Activated CD4-positive, CD25-positive, alpha-beta regulatory T cell treated with anti-CD3 and anti-CD28 coated beads, Interleukin-2, amount 50 U/mL, for 72 hours (primary cell): Measurements from ENCODE around the gene MPHOSPH6.
"Not testable (repeated sequence)": the region's sequence is repeated elsewhere in the genome, so short reads cannot be mapped to it uniquely, and the experiment has no call there.

ENCODE experiments used
- DNase-seq: peaks from one replicate; pipeline ENCODE4 v3.0.0; 2021

MPHOSPH6 gene

GRCh38 chr16:82169861-82170845, at the start of gene MPHOSPH6:
Gene MPHOSPH6, minus strand, starts transcription at chr16:82170224. Its CDS starts 49 bp downstream, at chr16:82170175.
- peak; percentile 87 for DNase-seq

GRCh38 chr16:82219298-82219697, 49.3 kb upstream of the MPHOSPH6 start:
- no peak for DNase-seq

GRCh38 chr16:82209314-82209713, 39.3 kb upstream of the MPHOSPH6 start:
- DNase-seq: not testable (repeated sequence)

GRCh38 chr16:82203198-82203597, 33.2 kb upstream of the MPHOSPH6 start:
- no peak for DNase-seq

- DNase-seq: no peak
These were observed 31.9 kb upstream of the MPHOSPH6 start for GRCh38 chr16:82201926-82202325.

- no peak for DNase-seq
These were observed 31.3 kb upstream of the MPHOSPH6 start for GRCh38 chr16:82201351-82201750.

- no peak for DNase-seq
These were observed 29.2 kb upstream of the MPHOSPH6 start for GRCh38 chr16:82199209-82199608.

GRCh38 chr16:82197540-82198240, 27.7 kb upstream of the MPHOSPH6 start:
- no peak for DNase-seq

- DNase-seq: no peak
These were observed 26.0 kb upstream of the MPHOSPH6 start for GRCh38 chr16:82195917-82196494.

- DNase-seq: no peak
These were observed 24.1 kb upstream of the MPHOSPH6 start for GRCh38 chr16:82194086-82194485.

- no peak for DNase-seq
These were observed 22.6 kb upstream of the MPHOSPH6 start for GRCh38 chr16:82192665-82193064.

GRCh38 chr16:82190386-82190785, 20.4 kb upstream of the MPHOSPH6 start:
- no peak for DNase-seq

- DNase-seq: no peak
These were observed 17.8 kb upstream of the MPHOSPH6 start for GRCh38 chr16:82187829-82188228.

GRCh38 chr16:82185012-82185411, 15.0 kb upstream of the MPHOSPH6 start:
- no peak for DNase-seq

- DNase-seq: no peak
These were observed 14.2 kb upstream of the MPHOSPH6 start for GRCh38 chr16:82184213-82184612.

- DNase-seq: no peak
These were observed 13.0 kb upstream of the MPHOSPH6 start for GRCh38 chr16:82183004-82183397.

GRCh38 chr16:82182266-82183003, 12.4 kb upstream of the MPHOSPH6 start:
- DNase-seq: no peak

- no peak for DNase-seq
These were observed 11.6 kb upstream of the MPHOSPH6 start for GRCh38 chr16:82181461-82182185.

- DNase-seq: no peak
These were observed 8.3 kb upstream of the MPHOSPH6 start for GRCh38 chr16:82178352-82178751.

- DNase-seq: no peak
These were observed 7.5 kb upstream of the MPHOSPH6 start for GRCh38 chr16:82177555-82177954.

- DNase-seq: no peak
These were observed 6.2 kb upstream of the MPHOSPH6 start for GRCh38 chr16:82176204-82176603.

GRCh38 chr16:82175627-82176026, 5.6 kb upstream of the MPHOSPH6 start:
- no peak for DNase-seq
